HG02642 (cell line): Measurements from ENCODE around the gene ICE2.

Experiments
- ATAC-seq: cut with Tn5 transposase; IDR thresholded peaks from one replicate; pipeline ENCODE4 v1.9.1; 2021; ENCODE audit warnings: mild to moderate bottlenecking; ENCODE audit not compliant: unreplicated experiment, poor library complexity

ICE2 gene

GRCh38 chr15:60374628-60375081, 104.3 kb downstream of the ICE2 start:
- ATAC-seq: no peak

DNA sequence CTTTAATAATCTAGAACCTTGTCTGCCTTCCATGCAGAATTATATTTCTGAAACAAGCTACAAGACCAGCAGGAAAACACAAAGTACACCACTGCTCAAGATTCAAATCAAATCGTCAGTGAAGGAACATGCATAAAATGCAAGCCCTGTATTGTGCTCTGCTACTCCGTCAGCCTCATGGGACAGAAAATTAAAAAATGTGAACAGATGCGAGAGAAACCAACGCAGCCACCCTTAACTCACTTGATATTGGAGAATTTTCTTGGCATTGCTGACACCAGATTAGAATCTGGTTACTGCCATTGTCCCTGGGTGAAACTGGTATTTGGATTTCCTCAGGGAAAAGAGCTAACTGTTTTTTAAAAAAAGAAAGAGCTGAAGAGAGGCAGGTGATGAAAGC, 104.7 kb downstream of the ICE2 start:
- no peak for ATAC-seq

DNA sequence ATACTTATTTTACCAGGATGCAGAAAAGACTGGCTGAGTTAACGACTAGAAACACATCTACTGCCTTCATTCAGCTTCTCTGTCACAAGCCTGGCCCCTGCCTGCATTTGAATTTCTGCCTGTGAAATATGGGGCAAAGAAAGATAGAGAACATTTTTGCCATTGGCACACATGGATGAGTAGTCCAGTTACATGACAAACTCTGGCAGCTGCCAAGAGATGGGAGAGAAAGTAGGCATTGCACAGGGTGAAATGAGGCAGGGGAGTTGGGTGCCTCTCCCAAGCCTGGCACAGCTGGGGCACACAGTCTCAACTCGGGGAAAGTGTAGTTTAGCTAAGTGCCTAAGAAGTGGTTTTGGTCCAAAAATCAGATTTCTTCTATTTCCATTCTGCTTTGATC, 105.2 kb downstream of the ICE2 start:
- no peak for ATAC-seq

DNA sequence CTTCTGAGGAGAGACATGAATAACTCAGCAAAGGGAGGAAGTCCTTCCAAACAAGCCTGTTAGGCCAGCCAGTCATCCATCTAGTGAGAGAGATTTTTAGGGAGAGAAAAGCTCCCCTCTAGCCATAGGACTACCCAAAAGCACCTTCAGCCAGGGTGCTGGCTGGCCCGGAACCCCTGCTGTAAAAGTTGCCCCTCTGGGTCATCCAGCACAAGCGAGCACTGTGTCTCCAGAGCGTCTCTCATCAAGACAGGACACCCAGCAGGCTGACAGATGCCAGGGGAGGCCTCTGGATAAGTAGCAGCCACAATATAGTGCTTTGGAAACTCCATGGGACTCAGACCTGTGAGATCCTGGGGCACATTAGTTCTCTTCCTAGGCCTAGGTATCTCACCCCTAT, 105.6 kb downstream of the ICE2 start:
- ATAC-seq: no peak

DNA sequence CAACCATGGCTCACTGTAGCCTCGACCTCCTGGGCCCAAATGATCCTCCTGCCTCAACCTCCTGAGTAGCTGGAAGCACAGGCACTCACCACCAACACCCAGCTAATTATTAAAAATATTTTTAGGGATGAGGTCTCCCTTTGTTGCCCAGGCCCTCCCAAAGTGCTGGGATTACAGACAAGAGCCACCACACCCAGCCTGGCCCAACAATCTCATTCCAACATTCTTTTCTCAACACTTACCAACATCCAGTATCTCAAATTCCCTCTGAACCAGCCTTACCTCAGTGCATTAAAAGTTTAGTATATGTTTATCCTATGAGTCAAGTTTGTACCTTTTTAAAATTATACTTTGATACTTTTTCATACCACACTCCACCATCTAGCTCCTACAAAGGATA, 106.2 kb downstream of the ICE2 start:
- no peak for ATAC-seq

DNA sequence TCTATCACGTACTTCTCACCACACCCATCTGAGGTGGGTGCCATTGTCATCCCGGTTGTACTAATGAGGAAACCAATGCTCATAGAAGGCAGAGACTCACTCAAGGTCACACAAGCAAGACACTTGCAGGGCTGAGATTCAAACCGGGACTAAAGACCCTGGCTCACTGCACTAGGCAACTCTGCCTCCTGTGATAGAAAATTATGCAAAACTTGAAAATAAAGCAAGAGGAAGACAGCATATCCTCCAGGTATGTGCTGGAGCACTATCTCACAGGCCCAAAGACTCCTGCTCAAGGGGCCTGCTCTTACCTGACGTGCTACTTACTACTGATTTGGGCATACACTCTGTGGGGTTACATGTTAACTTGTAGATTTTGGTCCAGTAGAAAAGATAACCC, 106.7 kb downstream of the ICE2 start:
- ATAC-seq: no peak

GRCh38 chr15:60371175-60372051, 107.5 kb downstream of the ICE2 start:
- ATAC-seq: no peak

DNA sequence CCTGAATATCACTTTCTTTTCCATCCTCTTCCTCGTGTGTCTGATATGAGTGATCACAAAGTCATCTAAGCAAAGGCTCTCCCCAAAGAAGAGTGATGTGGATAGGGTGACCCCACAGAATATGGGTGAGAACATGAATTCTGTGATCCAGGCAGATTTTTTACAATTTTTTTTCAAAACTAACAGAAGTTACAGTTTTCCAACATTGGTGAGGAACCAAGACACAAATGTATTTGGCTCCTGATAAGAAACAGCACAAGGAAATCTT, 108.1 kb downstream of the ICE2 start:
- no peak for ATAC-seq

DNA sequence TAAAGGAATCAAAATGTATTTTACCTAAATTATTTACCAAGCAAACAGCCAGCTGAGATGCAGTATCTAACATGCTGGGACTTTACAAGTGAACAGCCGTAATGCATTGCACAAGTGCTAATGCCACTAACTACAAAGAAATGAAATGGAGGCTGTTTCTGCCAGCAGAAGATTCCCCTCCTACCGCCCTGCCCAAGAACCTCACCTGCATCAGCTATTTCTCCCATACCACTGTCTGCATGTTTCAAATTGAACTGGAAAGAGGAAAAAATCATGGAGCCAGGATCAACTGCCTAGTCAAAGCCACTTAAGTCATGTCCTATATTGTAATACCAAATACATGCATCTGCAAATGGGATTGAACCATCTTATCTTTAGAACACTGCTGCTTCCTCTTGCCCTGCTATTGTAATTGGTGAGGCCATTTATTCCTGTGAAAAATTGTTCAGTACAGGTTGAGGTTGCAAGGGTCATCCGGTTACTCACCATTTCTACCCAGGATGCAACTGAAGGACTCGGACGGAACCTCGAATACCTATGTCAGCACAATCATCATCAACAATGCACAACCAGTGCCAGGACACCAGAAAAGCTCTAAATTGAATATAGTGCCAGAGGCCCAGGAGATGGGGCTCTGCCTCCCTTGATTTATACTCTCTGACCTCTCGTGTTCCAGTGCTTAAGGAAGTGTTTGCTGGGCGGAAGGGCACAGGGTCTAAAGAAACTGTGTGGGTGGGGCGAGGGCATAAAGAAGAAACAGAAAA, 108.7 kb downstream of the ICE2 start:
- no peak for ATAC-seq

DNA sequence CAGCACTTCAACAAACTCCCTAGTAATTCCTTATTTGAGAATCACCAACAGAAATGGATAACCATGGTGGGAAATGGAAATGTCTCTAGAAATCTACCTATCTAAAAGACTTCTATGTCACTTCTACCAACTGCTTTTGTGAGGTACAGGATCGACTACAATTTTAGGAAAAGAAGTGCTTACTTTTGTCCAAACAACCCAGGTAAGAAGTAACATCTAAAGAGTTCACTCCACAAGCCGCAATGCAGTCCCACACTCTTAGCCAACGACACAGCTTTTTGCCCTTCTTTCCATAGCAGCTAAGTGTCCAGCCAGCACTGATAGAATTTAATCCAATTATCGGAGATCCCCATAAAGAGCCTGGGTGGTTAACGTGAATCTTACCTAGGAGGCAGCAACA, 109.2 kb downstream of the ICE2 start:
- ATAC-seq: no peak
